Left ventricle myocardium superior (tissue), 1 donor: Measurements from ENCODE around the gene TNP1. TPM values are rescaled to one million over a fixed set of nuclear protein-coding genes. Genes with fewer than 3 reads are reported as not detected.

ENCODE experiments used
- ATAC-seq: fragments of 200-7000 bp; cut with Tn5 transposase; one replicate; pipeline ENCODE4 v1.9.1; 2020; ENCODE audit warnings: mild to moderate bottlenecking, moderate library complexity
- DNase-seq: peaks from one replicate; pipeline ENCODE4 v3.0.0-alpha.2; 2020
- intact Hi-C: fragments of 100-400 bp; cut with micrococcal nuclease; formaldehyde crosslinking; loops from one replicate; pipeline ENCODE4 v1.11.0; 2022
- total RNA-seq: library from RNA; stranded (reverse); fragmentation: NEBNext Ultra II Directional; extraction: Animal tissue kit (Norgen Biotek cat#: 25700); gene quantifications from one replicate; pipeline ENCODE4 v1.2.1, GENCODE V29; 2021
- donor health status: DM: no; HTN: yes; CAD: no; lungs with severe emphysema.

TNP1 gene
- total RNA-seq, 1 donor from 2014 or later = not detected

DNA sequence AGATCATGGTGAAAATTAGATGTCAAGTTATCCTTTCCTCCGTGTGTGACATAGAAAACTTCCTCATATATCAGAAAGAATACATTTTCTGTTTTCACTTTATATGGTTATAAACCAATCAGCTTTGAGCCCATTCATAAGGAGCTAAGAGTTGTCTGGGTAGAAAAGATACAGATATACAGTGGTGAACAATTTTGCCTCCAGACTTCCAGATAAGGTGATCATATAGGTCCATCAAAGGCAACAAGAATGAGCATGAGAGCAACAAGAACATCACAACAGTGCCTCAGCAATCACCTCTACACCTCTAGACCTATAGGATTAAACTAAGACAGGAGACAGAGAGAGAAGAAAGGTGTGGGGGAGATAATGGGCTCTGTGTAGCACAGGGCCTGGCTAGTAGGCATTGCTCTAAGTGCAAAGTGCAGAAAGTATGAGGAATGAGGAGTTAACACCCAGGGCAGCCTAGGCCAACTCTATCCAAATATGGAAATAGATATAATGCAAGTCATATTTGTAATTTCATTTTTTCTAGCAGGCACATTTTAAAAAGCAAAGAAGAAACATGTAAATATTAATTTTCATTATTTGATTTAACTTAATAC lies 8.3 kb downstream of the TNP1 start:
- no peak for ATAC-seq
- DNase-seq = no peak
- intact Hi-C loops = no loop called here

DNA sequence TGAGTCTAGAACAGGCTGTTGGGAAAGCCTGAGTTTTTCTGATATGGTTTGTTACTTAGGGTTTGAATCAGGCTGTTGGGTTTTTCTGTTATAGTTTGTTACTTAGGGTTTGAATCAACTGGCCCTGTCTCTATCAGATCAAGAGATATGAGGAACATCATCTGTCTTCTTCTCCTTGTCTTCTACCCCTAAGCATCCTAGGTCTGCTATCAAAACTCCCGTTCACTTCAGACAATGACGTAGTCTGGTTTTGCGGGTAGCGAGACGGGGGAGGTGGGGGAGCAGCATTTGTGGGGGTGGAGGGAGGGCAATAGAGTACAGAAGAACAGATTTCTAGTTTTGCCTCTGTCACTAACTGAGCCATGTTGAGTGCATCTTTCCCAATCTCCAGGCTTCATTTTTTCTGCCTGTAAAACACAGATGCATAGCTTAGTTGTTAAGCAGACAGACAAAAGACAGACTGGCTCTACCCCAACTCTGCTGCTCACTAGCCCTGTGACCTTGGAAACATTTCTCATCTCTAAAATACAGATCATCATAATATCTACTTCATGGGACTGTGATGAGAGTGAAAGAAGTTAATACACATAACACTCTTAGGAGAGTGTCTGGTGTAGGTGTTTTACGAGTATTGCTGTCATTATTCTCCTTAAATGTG lies 9.1 kb downstream of the TNP1 start:
- ATAC-seq = no peak
- no peak for DNase-seq
- intact Hi-C loops = no loop called here

GRCh38 chr2:216849987-216850386 lies 9.9 kb downstream of the TNP1 start:
- ATAC-seq (peak; percentile 92), DNase-seq (peak; percentile 81)
- intact Hi-C loops = no loop called here

DNA sequence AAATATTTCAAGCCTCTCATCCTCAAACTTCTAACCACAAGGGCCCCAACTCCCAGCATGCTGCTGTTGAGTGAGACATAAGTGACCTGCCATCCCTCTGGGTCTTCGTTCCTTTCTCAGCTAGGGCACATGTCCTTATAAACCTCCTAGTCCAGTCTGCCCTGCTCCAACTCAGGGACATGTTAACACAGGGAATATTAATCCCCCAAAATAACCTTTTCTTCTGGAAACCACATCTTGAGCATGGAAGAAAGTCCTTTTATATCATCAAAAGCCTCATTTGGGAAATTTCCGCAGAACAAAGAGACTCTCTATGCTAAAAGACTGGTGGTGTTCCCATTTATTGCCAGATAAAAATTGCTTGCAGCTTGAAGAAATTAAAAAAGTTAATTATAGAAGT lies 14.4 kb downstream of the TNP1 start:
- DNase-seq (no peak), ATAC-seq (no peak)
- intact Hi-C loops = no loop called here

GRCh38 chr2:216842636-216843035 lies 17.2 kb downstream of the TNP1 start:
- DNase-seq (peak; percentile 74), ATAC-seq (peak; percentile 84)
- intact Hi-C loops = no loop called here

DNA sequence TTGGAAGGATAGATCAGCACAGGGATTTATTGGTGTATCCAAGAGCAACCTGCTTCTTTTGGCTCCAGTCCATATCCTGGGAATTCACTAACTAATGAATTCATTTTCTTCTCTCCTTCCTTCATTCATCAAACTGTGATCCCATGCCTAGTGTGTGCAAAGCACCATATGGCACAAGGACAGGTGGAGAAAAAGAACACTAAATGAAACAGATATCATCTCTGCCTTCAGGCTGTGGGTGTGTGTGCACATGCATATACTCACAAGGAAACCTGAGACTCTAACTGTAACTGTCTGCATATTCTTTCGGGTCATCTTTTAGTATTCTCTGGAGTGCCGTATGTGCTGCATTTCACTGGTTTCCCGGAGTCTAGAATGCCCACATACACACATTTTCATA lies 20.2 kb downstream of the TNP1 start:
- intact Hi-C loops = no loop called here
- DNase-seq = no peak
- no peak for ATAC-seq

DNA sequence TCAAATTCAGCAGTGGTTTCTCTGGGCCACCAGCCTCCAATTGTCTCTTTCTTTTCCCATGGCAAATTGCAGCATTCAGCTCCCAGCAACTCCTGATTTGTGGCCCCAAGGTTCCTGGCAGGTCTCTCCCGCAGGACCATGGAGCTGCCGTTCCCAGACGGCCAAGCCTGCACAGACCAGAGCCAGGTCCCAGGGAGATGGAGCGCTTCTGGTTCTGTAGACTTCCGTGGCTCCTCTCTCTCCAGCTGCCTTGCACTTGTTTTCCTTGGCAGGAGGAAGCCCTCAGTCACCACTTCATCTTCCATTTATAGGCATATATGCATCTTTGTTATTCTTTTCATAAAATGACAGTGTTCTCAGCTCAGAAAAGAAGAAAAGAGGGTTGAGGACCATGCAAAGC lies 21.7 kb downstream of the TNP1 start:
- DNase-seq = peak; percentile 51
- peak; percentile 72 for ATAC-seq

DNA sequence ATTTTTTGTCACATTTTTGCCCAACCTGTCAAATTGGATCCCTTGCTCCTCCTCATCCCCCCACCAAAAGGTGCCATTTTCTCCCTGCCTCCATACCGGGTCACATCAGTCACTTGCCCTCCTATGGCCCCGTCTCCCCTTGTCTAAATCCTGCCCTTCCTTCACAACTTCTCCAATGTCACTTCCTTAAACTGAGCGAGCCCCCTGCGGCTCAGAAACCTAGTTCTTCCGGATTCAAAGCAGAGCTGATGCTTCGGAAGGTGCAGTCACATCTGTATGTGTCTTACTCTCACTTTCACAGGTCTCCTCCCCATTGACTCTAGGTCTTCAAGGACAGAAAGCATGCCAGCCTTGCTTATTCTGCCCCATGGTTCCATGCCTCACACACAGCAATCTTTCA lies 22.1 kb downstream of the TNP1 start:
- no peak for ATAC-seq
- intact Hi-C loops = no loop called here
- no peak for DNase-seq

More for the DNA sequence above, 21.7 kb downstream of the TNP1 start:
- intact Hi-C loops = no loop called here

- ATAC-seq (peak; percentile 18), DNase-seq (no peak)
Measured at GRCh38 chr2:216833061-216833460, 26.8 kb downstream of the TNP1 start.

GRCh38 chr2:216830346-216830745 lies 29.5 kb downstream of the TNP1 start:
- intact Hi-C loops = no loop called here
- DNase-seq (no peak), ATAC-seq (no peak)

More at GRCh38 chr2:216833061-216833460, 26.8 kb downstream of the TNP1 start:
- intact Hi-C loops = no loop called here

DNA sequence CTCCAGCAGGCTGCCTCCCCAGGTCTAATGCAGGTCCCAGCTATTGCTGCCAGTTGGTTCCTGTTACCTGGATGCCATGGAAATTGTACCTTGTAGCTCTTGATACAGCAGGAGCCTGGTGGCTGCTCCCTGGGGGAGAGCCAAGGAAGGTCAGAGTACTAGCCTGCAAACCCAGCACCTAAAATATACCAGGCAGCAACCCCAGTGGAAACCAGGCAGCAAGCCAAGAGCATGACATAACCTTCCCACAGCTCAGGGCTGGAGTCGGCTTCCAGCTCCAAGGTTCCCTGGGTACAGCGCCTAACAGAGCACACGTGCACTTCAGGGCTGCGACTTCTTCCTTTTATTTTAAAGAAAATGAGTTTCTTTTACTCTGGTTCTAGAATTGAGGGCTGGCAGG lies 30.3 kb downstream of the TNP1 start:
- ATAC-seq (peak; percentile 95), DNase-seq (peak; percentile 87)
- intact Hi-C loops = no loop called here

- intact Hi-C loops = no loop called here
- DNase-seq = no peak
- ATAC-seq = no peak
Measured at GRCh38 chr2:216827073-216827720, 32.7 kb downstream of the TNP1 start.

DNA sequence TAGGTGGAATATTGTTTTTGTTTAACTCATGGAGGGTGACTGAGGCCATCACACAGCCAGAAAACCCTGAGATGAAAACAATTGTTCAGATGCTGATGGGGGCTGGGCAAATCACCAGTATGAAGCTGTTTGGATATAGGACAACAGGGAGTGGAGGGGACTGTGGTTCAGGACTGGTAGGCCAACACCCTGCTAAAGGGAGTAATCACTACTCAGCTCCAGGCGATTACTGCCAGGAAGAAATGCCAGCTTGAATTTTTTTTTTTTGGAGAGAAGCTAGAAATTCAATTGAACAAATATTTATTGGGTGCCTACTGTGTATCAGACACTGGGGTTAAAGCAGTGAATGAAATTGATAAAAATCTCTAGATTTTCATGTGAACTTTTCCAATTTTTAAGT lies 37.4 kb downstream of the TNP1 start:
- ATAC-seq (no peak), DNase-seq (no peak)
- intact Hi-C loops = no loop called here

DNA sequence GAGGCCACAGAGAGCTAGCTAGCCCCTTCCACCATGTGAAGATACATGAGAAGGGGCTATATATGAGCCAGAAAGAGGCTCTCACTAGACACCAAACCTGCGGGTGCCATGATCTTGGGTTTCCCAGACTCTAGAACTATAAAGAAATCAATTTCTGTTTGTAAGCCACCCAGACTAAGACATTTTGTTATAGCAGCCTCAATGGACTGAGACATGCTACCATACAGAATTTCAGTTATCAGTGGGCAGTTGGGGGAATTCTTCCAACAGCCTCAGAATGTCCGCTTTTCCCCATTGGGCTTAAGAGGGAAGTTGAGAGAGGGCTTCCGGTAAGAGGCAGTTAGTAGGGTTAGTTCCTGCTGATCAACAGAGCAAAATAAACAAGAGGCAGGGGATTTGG lies 39.2 kb downstream of the TNP1 start:
- intact Hi-C loops = no loop called here
- ATAC-seq = no peak
- DNase-seq = no peak

DNA sequence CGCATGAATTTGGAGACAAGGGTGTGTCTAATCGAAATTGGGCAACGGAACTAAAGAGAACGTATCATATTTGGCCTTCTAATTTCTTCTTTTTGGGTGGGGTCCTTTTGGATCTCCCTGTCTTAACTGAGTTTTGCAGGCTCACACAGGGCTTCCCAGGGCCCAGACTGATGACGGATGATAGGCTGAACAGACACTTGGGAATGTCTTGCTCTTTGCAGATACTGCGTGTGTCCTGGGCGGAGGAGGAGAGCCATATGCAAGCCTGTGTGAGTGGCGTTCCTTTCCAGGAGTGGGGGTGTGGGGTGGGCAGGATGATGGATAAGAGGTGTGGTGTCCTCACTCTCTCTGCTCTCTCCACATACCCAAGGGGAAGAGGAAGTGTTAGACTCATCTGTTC lies 40.1 kb downstream of the TNP1 start:
- DNase-seq (no peak), ATAC-seq (no peak)
- intact Hi-C loops = no loop called here

GRCh38 chr2:216819055-216819454 lies 40.8 kb downstream of the TNP1 start:
- intact Hi-C loops = no loop called here

DNA sequence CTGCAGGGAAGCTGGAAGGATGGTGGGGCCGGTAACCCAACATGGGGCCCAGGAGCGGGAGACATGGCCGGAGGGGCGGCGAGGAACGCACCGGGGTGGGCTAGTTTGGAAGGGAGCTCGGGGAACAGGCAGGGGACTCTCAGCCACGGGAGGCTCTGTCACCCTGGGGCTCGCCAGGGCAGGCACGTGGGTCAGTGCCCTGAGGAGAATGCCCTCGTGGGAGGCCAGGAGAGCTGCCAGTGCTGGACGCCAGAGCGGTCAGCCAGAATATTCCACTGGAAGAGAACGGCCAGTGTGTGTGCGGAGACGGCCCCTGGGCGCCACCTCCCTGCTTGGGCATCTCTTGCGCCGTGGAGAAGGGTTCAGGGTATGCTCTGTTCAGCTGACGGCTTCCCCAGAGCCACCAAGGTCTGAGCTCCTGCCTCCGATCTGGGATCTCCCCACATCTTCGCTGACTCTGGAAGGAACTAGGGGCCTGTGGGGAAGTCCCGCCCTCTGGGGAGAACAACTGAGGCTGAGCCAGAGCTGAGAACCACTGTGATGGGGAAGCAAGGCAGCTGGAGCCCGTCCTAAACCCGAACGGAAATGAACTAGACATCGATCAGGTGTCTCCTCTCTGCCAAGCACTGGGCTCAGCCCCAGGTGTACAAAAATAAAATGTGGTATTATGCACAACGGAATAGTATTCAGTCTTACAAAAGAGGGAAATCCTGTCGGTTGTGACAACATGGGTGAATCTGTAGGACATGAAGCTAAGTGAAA lies 49.3 kb downstream of the TNP1 start:
- intact Hi-C loops = no loop called here
- ATAC-seq = no peak
- no peak for DNase-seq

More at GRCh38 chr2:216819055-216819454, 40.8 kb downstream of the TNP1 start:
- ATAC-seq = no peak
- no peak for DNase-seq
